Naive thymus-derived CD4-positive, alpha-beta T cell (primary cell): ENCODE measurements around the gene HAO2. TPM values are rescaled to one million over a fixed set of nuclear protein-coding genes. Genes with fewer than 3 reads are reported as not detected.

ENCODE experiments used
- ATAC-seq: fragments of 150-1000 bp; cut with Tn5 transposase; 2 replicates; pipeline ENCODE4 v1.10.0; 2021; ENCODE audit warnings: mild to moderate bottlenecking, moderate library complexity
- CTCF ChIA-PET: fragments of 350-600 bp; sonication (Branson Sonifier 250); formaldehyde crosslinking; loops from one replicate; lab custom pipeline; 2021; ENCODE audit warnings: antibody characterized with exemption; lab: Charles Lee
- POLR2A ChIA-PET: fragments of 350-600 bp; sonication (Branson Sonifier 250); formaldehyde crosslinking; loops from one replicate; lab custom pipeline; 2021; ENCODE audit warnings: antibody characterized with exemption, inconsistent platforms; lab: Charles Lee
- DNase-seq, 9 donors: peaks; one replicate each; pipeline versions ENCODE4 v3.0.0 to v3.0.0-alpha.2; 2020 to 2022; ENCODE audit warnings: mixed read lengths in 1 of 9
- H3K27ac ChIP-seq: one replicate; pipeline ENCODE4 v1.7.0; 2013; ENCODE audit warnings: mild to moderate bottlenecking, low read depth, low read length, moderate library complexity
- H3K27me3 ChIP-seq, 2 donors: one replicate each; pipeline ENCODE4 v1.7.0; 2013; ENCODE audit warnings: low read length in 2 of 2, mild to moderate bottlenecking in 2 of 2, moderate library complexity in 2 of 2; ENCODE audit not compliant: control insufficient read depth in 2 of 2, insufficient read depth in 2 of 2
- H3K36me3 ChIP-seq, 3 experiments: 1 replicate in 2 of 3; 2 replicates in 1 of 3; pipeline ENCODE4 v1.7.0; 2013; ENCODE audit warnings: low read length in 3 of 3, mild to moderate bottlenecking in 3 of 3, moderate library complexity in 1 of 3; ENCODE audit not compliant: insufficient read depth in 3 of 3, control insufficient read depth in 2 of 3
- H3K4me1 ChIP-seq, 2 donors: one replicate each; pipeline ENCODE4 v1.7.0; 2013; ENCODE audit warnings: low read length in 2 of 2, mild to moderate bottlenecking in 2 of 2, moderate library complexity in 1 of 2; ENCODE audit not compliant: control insufficient read depth in 2 of 2, insufficient read depth in 2 of 2
- H3K4me3 ChIP-seq: 2 replicates; pipeline ENCODE4 v1.7.0; 2013; ENCODE audit warnings: mild to moderate bottlenecking, low read length
- H3K9me3 ChIP-seq, 3 experiments: 1 replicate in 2 of 3; 2 replicates in 1 of 3; pipeline ENCODE4 v1.7.0; 2013; ENCODE audit warnings: low read length in 3 of 3; ENCODE audit not compliant: control insufficient read depth in 2 of 3
- H3K27ac Mint-ChIP-seq, 9 donors: one replicate each; pipeline ENCODE4 v1.8.0; 2020 to 2022; ENCODE audit warnings: mixed read lengths in 9 of 9, mild to moderate bottlenecking in 8 of 9, moderate library complexity in 5 of 9, inconsistent platforms in 2 of 9
- H3K27me3 Mint-ChIP-seq, 5 donors: one replicate each; pipeline ENCODE4 v1.8.0; 2021 to 2022; ENCODE audit warnings: mixed read lengths in 5 of 5, mild to moderate bottlenecking in 1 of 5
- H3K36me3 Mint-ChIP-seq, 5 donors: one replicate each; pipeline ENCODE4 v1.8.0; 2020 to 2022; ENCODE audit warnings: mixed read lengths in 5 of 5, mild to moderate bottlenecking in 3 of 5, inconsistent platforms in 1 of 5
- H3K4me1 Mint-ChIP-seq, 7 donors: one replicate each; pipeline ENCODE4 v1.8.0; 2020 to 2022; ENCODE audit warnings: mixed read lengths in 7 of 7, mild to moderate bottlenecking in 3 of 7, inconsistent platforms in 1 of 7
- H3K4me3 Mint-ChIP-seq, 10 donors: one replicate each; pipeline ENCODE4 v1.8.0; 2020 to 2022; ENCODE audit warnings: mild to moderate bottlenecking in 10 of 10, mixed read lengths in 10 of 10, moderate library complexity in 6 of 10, inconsistent platforms in 2 of 10
- H3K9me3 Mint-ChIP-seq, 11 donors: one replicate each; pipeline ENCODE4 v1.8.0; 2020 to 2022; ENCODE audit warnings: mixed read lengths in 11 of 11, mild to moderate bottlenecking in 4 of 11, inconsistent platforms in 1 of 11, moderate library complexity in 1 of 11
- intact Hi-C, 2 donors: fragments of 100-400 bp; cut with micrococcal nuclease; formaldehyde crosslinking; loops; one replicate each; pipeline ENCODE4 v1.15.1; 2023
- polyA plus RNA-seq, 2 donors: library from polyadenylated mRNA; unstranded; fragments of 300-500 nt; fragmentation: Illumina TruSeq; gene quantifications; one replicate each; pipeline ENCODE4 v1.2.3, GENCODE V29; 2021
- total RNA-seq, 6 experiments: library from RNA in 5 of 6; stranded (reverse) in 5 of 6; gene quantifications; 1 replicate in 5 of 6; 2 replicates in 1 of 6; pipeline ENCODE4 v1.2.3 and lab custom pipeline; 2021 to 2026

Gene HAO2
- total and polyA plus RNA-seq, 7 experiments from 2014 or later, result not detected

DNA sequence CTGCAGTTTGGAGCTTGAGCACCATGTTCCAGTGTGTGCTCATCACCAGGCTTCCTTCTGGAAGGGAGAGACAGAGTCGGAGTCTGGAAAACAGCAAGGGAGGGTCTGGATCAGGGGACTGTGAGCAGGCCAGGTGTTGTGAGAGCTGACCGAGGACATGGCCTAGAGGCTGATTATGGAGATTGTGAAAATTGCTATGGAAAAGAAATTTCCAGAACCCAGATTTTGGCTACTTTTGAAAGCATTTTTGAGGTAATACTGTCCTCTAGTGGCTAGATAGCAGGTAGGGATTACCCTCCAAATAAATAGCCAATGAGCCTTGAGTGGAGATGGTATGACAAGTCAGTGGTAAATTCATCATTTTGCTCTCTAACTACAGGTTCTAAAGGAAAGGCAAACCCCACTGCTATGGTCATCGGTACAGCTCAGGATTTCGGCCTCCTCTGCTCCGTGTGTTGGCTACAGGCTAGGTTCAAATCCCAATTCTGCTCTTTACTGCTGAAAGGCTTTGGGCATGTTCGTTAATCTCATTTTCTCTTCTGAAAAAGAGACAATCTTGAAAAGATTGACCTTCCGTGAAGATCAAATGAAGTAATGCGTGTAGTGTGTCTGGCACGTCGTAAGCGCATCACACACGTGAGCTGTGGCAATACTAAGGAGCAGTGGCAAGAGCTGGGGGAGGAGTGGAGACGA lies 1.0 kb upstream of the HAO2 start:
- CTCF ChIA-PET, result no interaction called here
- intact Hi-C loops, result loop anchor here (1.0 to 5.0 kb wide), 3 partner anchors 81 to 1215 kb away; no protein-coding TSS in a partner anchor

DNA sequence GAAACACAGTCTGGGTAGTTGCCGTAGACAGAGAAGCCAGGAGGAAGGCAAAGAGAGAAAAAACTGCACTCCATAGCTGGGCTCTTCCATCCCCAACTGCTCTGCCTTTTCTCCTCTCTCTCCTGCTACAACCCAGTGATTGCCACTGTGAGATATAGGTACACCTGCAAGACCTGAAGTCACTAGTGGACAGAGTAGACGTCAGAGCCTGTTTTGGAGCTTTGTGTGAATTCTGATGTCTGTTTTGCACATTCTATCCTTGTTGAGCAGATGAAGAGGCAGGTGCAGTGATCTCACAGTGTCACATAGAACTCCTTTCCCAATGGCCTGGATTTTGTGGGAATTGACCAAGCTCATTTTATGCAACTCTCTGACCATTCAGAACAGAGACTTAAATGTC lies 2.2 kb downstream of the HAO2 start:
- H3K27ac ChIP-seq, result no peak overlapping the region
- POLR2A ChIA-PET, result no interaction called here
- H3K27ac Mint-ChIP-seq, result no peak overlapping the region
- H3K4me1 Mint-ChIP-seq, result peaks cover 0 to 10% (median 4%) of the 10 kb centered on the region in 7 donors
- H3K36me3 Mint-ChIP-seq, result no peaks in the 10 kb centered on the region
- no peaks in the 10 kb centered on the region for H3K27me3 ChIP-seq
- intact Hi-C loops, result no loop called here
- peaks cover 18 to 39% (median 28%) of the 10 kb centered on the region in 5 donors for H3K27me3 Mint-ChIP-seq
- no peak overlapping the region for H3K4me3 ChIP-seq
- ATAC-seq (no peak), DNase-seq (no peak)
- H3K36me3 ChIP-seq, result no peaks in the 10 kb centered on the region
- CTCF ChIA-PET, result no interaction called here
- H3K4me1 ChIP-seq, result no peaks in the 10 kb centered on the region
- no peak overlapping the region for H3K4me3 Mint-ChIP-seq
- no peaks in the 10 kb centered on the region for H3K9me3 ChIP-seq
- peaks cover 0 to 5% (median 0%) of the 10 kb centered on the region in 11 donors for H3K9me3 Mint-ChIP-seq

More for the DNA sequence above, 1.0 kb upstream of the HAO2 start:
- Histone ChIP-seq H3K4me1 (no peaks in the 10 kb centered on the region), H3K27me3 (no peaks in the 10 kb centered on the region), H3K36me3 (no peaks in the 10 kb centered on the region), H3K4me3 (no peak overlapping the region), H3K27ac (no peak overlapping the region), H3K9me3 (no peaks in the 10 kb centered on the region)
- H3K4me1 Mint-ChIP-seq, result peaks cover 0 to 4% (median 0%) of the 10 kb centered on the region in 7 donors
- no peak overlapping the region for H3K27ac Mint-ChIP-seq
- peaks cover 0 to 1% (median 0%) of the 10 kb centered on the region in 11 donors for H3K9me3 Mint-ChIP-seq
- ATAC-seq (no peak), DNase-seq (no peak)
- no peaks in the 10 kb centered on the region for H3K36me3 Mint-ChIP-seq
- POLR2A ChIA-PET, result no interaction called here
- H3K4me3 Mint-ChIP-seq, result no peak overlapping the region
- H3K27me3 Mint-ChIP-seq, result peaks cover 12 to 43% (median 34%) of the 10 kb centered on the region in 5 donors

DNA sequence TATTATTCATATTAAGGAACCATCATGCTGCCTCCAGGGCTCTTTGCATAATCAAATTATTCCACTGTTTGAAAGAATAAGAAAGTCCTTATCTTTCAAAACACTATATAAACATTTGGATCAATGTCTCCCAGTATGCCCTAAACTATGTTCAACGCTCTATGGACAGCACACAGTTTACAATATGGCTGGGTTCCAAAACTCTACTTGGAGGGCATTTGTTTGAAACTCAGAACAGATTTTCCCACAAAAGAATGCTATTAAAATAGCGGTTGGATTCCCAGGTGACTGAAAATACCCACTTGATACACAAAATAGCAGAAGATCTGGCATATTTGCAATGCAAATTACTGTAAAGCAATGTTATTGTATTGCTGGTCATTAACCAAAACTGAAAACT lies 3.2 kb downstream of the HAO2 start:
- Mint-ChIP-seq H3K4me3 (no peak overlapping the region), H3K27me3 (peaks cover 18 to 39% (median 28%) of the 10 kb centered on the region in 5 donors), H3K27ac (no peak overlapping the region), H3K9me3 (peaks cover 0 to 10% (median 0%) of the 10 kb centered on the region in 11 donors), H3K36me3 (no peaks in the 10 kb centered on the region), H3K4me1 (peaks cover 0 to 10% (median 4%) of the 10 kb centered on the region in 7 donors)
- ChIA-PET POLR2A (no interaction called here), CTCF (no interaction called here)
- intact Hi-C loops, result no loop called here
- Histone ChIP-seq H3K36me3 (no peaks in the 10 kb centered on the region), H3K27ac (no peak overlapping the region), H3K4me1 (no peaks in the 10 kb centered on the region), H3K27me3 (no peaks in the 10 kb centered on the region), H3K9me3 (no peaks in the 10 kb centered on the region), H3K4me3 (no peak overlapping the region)
- ATAC-seq (no peak), DNase-seq (no peak)

DNA sequence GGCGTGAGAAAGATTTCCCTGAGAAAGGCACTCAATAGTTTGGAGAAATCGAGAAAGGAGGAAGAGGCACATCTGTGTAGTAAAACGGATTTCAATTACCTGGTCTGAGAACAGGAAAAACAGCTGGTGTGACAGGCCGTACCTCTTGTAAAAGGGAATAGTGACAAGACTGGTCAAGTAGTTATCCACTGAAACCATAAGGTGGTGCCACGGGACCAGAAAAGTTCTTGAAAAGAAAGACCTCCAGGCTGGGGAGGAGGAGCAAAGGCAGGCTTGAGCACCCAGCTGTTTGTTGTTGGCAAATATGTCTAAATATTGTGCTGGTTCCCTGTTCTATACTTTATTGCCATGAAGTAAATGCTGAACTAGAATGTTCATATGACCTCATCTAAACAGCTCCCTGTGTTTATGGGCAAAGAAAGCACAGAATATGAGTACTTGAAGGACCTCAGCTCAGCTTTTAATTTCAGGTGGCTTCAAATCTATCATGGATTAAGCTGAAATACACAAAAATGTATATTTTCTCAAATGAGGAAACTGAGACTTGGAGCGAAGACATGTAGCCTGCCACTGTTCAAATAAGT lies 4.0 kb downstream of the HAO2 start:
- no peaks in the 10 kb centered on the region for H3K9me3 ChIP-seq
- intact Hi-C loops, result no loop called here
- CTCF ChIA-PET, result no interaction called here
- ATAC-seq (no peak), DNase-seq (no peak)
- POLR2A ChIA-PET, result no interaction called here
- no peaks in the 10 kb centered on the region for H3K27me3 ChIP-seq
- H3K4me3 Mint-ChIP-seq, result no peak overlapping the region
- no peaks in the 10 kb centered on the region for H3K36me3 ChIP-seq
- peaks cover 14 to 39% (median 21%) of the 10 kb centered on the region in 5 donors for H3K27me3 Mint-ChIP-seq
- H3K36me3 Mint-ChIP-seq, result no peaks in the 10 kb centered on the region
- H3K27ac ChIP-seq, result no peak overlapping the region
- no peaks in the 10 kb centered on the region for H3K4me1 ChIP-seq
- no peak overlapping the region for H3K27ac Mint-ChIP-seq
- peaks cover 0 to 10% (median 4%) of the 10 kb centered on the region in 7 donors for H3K4me1 Mint-ChIP-seq
- peaks cover 0 to 17% (median 0%) of the 10 kb centered on the region in 11 donors for H3K9me3 Mint-ChIP-seq
- no peak overlapping the region for H3K4me3 ChIP-seq

DNA sequence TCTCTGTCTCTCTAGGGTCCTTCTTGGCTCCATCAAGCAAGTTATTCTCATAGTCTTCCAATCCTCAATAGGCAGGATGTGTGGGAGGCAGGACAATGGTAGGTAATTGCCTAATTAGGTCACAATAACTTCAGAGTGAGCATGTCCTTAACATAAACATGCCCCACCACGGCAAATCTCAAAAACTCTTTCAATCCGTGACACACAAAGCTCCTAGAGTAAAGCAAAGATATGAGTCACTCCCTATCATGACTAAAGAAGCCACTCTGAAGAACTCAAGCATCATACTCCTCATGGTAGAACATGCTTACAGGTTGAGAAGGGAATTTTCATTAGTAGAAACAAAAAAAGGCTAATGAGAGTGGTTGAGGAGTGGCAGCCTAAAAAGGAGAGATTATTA lies 4.9 kb downstream of the HAO2 start:
- H3K9me3 Mint-ChIP-seq, result peaks cover 0 to 21% (median 0%) of the 10 kb centered on the region in 11 donors
- POLR2A ChIA-PET, result no interaction called here
- Histone ChIP-seq H3K27me3 (no peaks in the 10 kb centered on the region), H3K4me1 (no peaks in the 10 kb centered on the region), H3K4me3 (no peak overlapping the region), H3K36me3 (no peaks in the 10 kb centered on the region), H3K9me3 (no peaks in the 10 kb centered on the region), H3K27ac (no peak overlapping the region)
- CTCF ChIA-PET, result no interaction called here
- no peak overlapping the region for H3K27ac Mint-ChIP-seq
- ATAC-seq (no peak), DNase-seq (no peak)
- peaks cover 0 to 10% (median 4%) of the 10 kb centered on the region in 7 donors for H3K4me1 Mint-ChIP-seq
- peaks cover 14 to 33% (median 17%) of the 10 kb centered on the region in 5 donors for H3K27me3 Mint-ChIP-seq
- H3K4me3 Mint-ChIP-seq, result no peak overlapping the region
- no peaks in the 10 kb centered on the region for H3K36me3 Mint-ChIP-seq
- intact Hi-C loops, result no loop called here

DNA sequence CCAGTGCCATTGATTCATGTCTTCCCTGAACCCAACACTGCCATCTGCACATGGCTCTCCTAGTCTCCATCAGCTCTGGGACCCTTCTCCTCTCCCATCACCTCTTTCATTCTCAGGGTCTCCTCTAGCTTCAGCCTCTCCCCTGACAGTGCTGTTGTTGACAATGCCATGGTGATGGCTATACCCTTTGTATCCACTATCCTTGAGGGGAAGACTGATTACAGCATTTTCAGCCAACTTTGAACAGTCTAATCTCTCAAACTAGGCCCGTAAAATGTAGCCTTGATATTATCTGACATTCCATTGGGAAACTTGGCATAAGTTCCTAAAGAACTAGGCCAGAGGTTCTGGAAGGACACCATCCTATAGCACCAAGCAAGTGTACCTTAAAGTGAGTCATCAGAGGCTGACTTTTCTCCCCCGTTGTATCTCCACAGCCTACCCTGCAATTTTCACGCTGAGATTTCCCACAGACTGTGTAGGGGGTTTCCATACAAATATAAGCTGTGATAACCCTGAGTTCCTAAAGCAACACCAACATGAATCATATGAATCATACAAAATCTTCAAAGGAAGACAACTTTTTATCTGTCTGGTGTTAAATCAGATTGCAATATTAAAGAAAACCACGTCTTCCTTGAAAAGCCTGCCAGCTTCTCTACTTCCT lies 5.8 kb downstream of the HAO2 start:
- Histone ChIP-seq H3K9me3 (no peaks in the 10 kb centered on the region), H3K4me1 (no peaks in the 10 kb centered on the region), H3K27ac (no peak overlapping the region), H3K36me3 (no peaks in the 10 kb centered on the region), H3K4me3 (no peak overlapping the region), H3K27me3 (no peaks in the 10 kb centered on the region)
- Mint-ChIP-seq H3K36me3 (no peaks in the 10 kb centered on the region), H3K9me3 (peaks cover 0 to 29% (median 3%) of the 10 kb centered on the region in 11 donors), H3K27ac (no peak overlapping the region), H3K27me3 (peaks cover 13 to 41% (median 18%) of the 10 kb centered on the region in 5 donors), H3K4me3 (no peak overlapping the region), H3K4me1 (peaks cover 0 to 10% (median 4%) of the 10 kb centered on the region in 7 donors)
- ChIA-PET POLR2A (no interaction called here), CTCF (no interaction called here)
- no peak for DNase-seq
- no peak for ATAC-seq
- intact Hi-C loops, result no loop called here
